ENCODE data around the gene FADS3.

- TF ChIP-seq GABPB1 (CRISPR knock-in tag; IDR thresholded peaks at IDR 0.05) (no peak), STAT6 (CRISPR knock-in tag; IDR thresholded peaks at IDR 0.05) (no peak), USF2 (CRISPR knock-in tag; IDR thresholded peaks at IDR 0.05) (no peak), POLR2A (conservative IDR thresholded peaks at IDR 0.05) (no peak), SIN3A (IDR thresholded peaks at IDR 0.05; ENCODE audit: borderline replicate concordance in 2 of 2, control insufficient read depth in 1 of 2, low read depth in 2 of 2, low read length in 2 of 2) (no peak), ZNF124 (CRISPR knock-in tag; IDR thresholded peaks at IDR 0.05) (no peak), CTCF (IDR thresholded peaks at IDR 0.05 in 2 of 3, conservative IDR thresholded peaks at IDR 0.05 in 1 of 3; ENCODE audit: insufficient read depth in 2 of 3, low read depth in 1 of 3, low read length in 3 of 3) (no peak), CHD4 (IDR thresholded peaks at IDR 0.05; ENCODE audit: insufficient read depth, insufficient replicate concordance, low read depth, low read length, poor library complexity, severe bottlenecking) (no peak), NRF1 (conservative IDR thresholded peaks at IDR 0.05 in 1 of 2, IDR thresholded peaks at IDR 0.05 in 1 of 2) (no peak), BHLHE40 (IDR thresholded peaks at IDR 0.05; ENCODE audit: low read length) (no peak), SIX5 (IDR thresholded peaks at IDR 0.05; ENCODE audit: borderline replicate concordance in 1 of 2, insufficient read depth in 1 of 2, low read depth in 1 of 2, low read length in 2 of 2) (no peak), SNAPC5 (CRISPR knock-in tag; IDR thresholded peaks at IDR 0.05) (no peak), POLR2AphosphoS5 (IDR thresholded peaks at IDR 0.05; ENCODE audit: control insufficient read depth, insufficient read depth, low read depth, low read length) (no peak)
Measured at GRCh38 chr11:61854966-61855714, 36.2 kb downstream of the FADS3 start.

Data from K562 (cell line).